Measurements from ENCODE around the gene BCR. TPM values are rescaled to one million over a fixed set of nuclear protein-coding genes. Genes with fewer than 3 reads are reported as not detected.

Gene BCR
- total and polyA plus RNA-seq, 9 donors, result 7.1 to 44.6 (median 35.6) TPM

DNA sequence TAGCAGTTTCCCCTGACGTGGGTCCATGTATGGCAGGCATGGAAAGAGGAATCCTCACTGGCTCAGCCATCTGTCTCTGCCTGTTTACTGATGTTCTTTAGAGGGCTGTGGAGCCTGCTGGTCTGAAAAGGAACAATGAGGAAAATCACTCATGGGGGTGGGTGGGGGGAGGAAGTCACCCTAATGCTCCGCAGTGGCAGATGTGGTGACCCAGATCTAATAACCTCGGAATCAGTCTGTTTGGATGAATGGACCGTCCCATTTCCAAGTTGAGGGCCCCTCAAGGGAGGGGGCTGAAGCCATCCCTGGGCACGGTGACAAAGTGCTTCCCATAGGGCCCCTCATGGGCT lies 4.4 kb downstream of the BCR start:
- no peak for DNase-seq
- Histone ChIP-seq H3K36me3 (no peaks in the 10 kb centered on the region), H3K27ac (no peak overlapping the region), H3K4me3 (no peak overlapping the region), H3K27me3 (no peaks in the 10 kb centered on the region), H3K9me3 (no peaks in the 10 kb centered on the region), H3K4me1 (ENCODE audit: insufficient read depth) (peaks cover 26% of the 10 kb centered on the region)
- WGBS, 3 donors, result 86 to 89% (median 89%) methylated on average over 5 of the region's 5 CpGs
- intact Hi-C loops (cut with DNase I), result no loop called here
- TF ChIP-seq EP300 (IDR thresholded peaks at IDR 0.05), result no peak
- TF ChIP-seq POLR2A (IDR thresholded peaks at IDR 0.05), result no peak
- TF ChIP-seq, protein P1, sequence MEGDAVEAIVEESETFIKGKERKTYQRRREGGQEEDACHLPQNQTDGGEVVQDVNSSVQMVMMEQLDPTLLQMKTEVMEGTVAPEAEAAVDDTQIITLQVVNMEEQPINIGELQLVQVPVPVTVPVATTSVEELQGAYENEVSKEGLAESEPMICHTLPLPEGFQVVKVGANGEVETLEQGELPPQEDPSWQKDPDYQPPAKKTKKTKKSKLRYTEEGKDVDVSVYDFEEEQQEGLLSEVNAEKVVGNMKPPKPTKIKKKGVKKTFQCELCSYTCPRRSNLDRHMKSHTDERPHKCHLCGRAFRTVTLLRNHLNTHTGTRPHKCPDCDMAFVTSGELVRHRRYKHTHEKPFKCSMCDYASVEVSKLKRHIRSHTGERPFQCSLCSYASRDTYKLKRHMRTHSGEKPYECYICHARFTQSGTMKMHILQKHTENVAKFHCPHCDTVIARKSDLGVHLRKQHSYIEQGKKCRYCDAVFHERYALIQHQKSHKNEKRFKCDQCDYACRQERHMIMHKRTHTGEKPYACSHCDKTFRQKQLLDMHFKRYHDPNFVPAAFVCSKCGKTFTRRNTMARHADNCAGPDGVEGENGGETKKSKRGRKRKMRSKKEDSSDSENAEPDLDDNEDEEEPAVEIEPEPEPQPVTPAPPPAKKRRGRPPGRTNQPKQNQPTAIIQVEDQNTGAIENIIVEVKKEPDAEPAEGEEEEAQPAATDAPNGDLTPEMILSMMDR (IDR thresholded peaks at IDR 0.05), result no peak

DNA sequence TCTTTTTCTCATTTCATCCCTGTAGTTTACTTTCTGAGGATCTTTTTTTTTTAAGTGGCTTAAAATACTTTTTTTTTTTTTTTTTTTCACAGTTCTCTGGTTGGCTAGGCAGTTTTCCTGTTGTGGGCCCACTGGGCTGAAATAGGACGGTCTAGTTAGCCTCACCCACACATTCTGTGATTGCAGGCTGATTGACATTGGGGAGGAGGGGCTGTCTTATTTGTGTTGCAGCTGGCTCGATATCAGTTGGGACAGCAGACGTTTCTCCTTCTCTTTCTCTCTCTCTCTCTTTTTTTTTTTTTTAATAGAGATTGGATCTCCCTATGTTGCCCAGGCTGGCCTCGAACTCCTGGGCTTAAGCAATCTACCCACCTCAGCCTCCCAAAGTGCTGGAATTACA lies 6.9 kb downstream of the BCR start:
- Histone ChIP-seq H3K9me3 (no peaks in the 10 kb centered on the region), H3K4me1 (ENCODE audit: insufficient read depth) (peaks cover 16% of the 10 kb centered on the region), H3K4me3 (no peak overlapping the region), H3K27me3 (no peaks in the 10 kb centered on the region), H3K27ac (no peak overlapping the region), H3K36me3 (no peaks in the 10 kb centered on the region)
- intact Hi-C loops (cut with DNase I), result no loop called here
- 60 to 76% (median 69%) methylated on average over 4 of the region's 4 CpGs for WGBS, 3 donors
- TF ChIP-seq, protein P1 (IDR thresholded peaks at IDR 0.05), result no peak
- no peak for TF ChIP-seq POLR2A (IDR thresholded peaks at IDR 0.05)
- TF ChIP-seq EP300 (IDR thresholded peaks at IDR 0.05), result no peak
- no peak for DNase-seq

DNA sequence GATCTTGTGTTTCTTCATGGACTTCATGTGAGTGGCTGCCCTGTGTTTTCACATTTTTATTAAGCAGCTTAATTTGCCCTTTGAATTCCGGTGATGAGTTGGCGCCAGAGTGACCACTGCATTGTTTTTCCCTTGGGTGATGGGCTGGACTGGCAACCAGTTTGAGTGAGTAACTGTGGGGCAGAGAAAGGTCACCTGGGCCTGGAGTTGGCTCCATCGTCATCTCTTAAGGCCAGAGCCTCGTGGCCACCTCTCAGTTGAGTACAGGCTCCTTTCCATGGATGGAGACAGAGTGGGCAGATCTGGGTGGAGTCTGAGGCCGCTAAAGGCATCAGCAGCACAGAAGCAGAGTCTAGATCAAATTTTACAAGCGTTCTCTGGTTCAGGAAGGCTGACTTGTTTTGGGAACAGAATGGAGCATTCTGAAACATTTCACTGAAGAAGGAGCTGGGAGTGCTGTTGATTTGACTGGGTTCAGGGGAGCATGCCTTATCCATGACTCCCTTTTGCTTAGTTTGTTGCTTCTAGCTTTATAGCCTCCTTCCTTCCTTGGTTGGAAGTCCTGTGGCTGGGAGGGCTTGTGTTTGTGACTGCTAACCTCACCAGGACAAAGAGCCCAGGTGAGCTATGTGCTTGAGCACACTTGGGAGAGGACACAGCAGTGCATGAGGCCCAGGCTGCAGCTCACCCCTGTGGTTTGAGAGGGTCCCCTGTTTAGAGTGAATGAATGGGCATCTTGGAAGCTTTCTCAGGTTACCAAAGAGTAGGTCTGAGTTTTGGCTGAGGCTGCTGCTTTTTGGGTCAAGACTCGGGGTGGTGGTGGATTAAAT lies 7.8 kb downstream of the BCR start:
- no peak for DNase-seq
- intact Hi-C loops (cut with DNase I), result no loop called here
- no peaks in the 10 kb centered on the region for H3K9me3 ChIP-seq
- no peak overlapping the region for H3K27ac ChIP-seq
- H3K4me1 ChIP-seq (ENCODE audit: insufficient read depth), result peaks cover 7% of the 10 kb centered on the region
- 62 to 67% (median 66%) methylated on average over 7 of the region's 7 CpGs for WGBS, 3 donors
- no peaks in the 10 kb centered on the region for H3K36me3 ChIP-seq
- no peaks in the 10 kb centered on the region for H3K27me3 ChIP-seq
- TF ChIP-seq, protein P1 (IDR thresholded peaks at IDR 0.05), result no peak
- no peak for TF ChIP-seq POLR2A (IDR thresholded peaks at IDR 0.05)
- TF ChIP-seq EP300 (IDR thresholded peaks at IDR 0.05), result no peak
- H3K4me3 ChIP-seq, result no peak overlapping the region

DNA sequence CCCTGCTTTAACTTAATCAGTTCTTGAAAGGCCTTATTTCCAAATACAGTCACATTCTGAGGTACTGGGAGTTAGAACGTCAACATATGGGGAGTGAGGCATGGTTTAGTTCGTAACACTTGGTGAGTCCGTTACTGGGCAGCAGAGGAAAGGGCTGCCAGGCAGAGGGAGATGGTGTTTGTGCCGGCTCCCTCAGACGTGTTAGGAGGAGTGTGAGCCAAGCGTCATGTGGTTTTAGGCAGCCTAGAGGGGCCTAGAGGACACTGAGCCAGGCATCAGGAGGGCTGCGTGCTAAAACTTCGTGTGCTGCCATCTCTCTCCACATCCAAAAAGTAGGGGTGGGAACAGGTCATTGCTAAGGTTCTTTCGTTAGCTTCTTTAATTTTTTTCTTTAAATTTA lies 10.2 kb downstream of the BCR start:
- no peaks in the 10 kb centered on the region for H3K9me3 ChIP-seq
- H3K27ac ChIP-seq, result no peak overlapping the region
- no peaks in the 10 kb centered on the region for H3K36me3 ChIP-seq
- intact Hi-C loops (cut with DNase I), result no loop called here
- H3K4me1 ChIP-seq (ENCODE audit: insufficient read depth), result peaks cover 3% of the 10 kb centered on the region
- no peak for DNase-seq
- no peaks in the 10 kb centered on the region for H3K27me3 ChIP-seq
- WGBS, 3 donors, result 93 to 94% (median 93%) methylated on average over 9 of the region's 9 CpGs
- no peak overlapping the region for H3K4me3 ChIP-seq
- TF ChIP-seq POLR2A (IDR thresholded peaks at IDR 0.05), result no peak
- TF ChIP-seq EP300 (IDR thresholded peaks at IDR 0.05), result no peak
- TF ChIP-seq, protein P1 (IDR thresholded peaks at IDR 0.05), result no peak
